ENCODE measurements around the gene BNC1.
"Not testable (repeated sequence)": the region's sequence is repeated elsewhere in the genome, so short reads cannot be mapped to it uniquely, and the experiment has no call there.

BNC1 gene

GRCh38 chr15:83248151-83249029 is 36.1 kb downstream of the BNC1 start:
- peak; percentile 58 for DNase-seq

DNA sequence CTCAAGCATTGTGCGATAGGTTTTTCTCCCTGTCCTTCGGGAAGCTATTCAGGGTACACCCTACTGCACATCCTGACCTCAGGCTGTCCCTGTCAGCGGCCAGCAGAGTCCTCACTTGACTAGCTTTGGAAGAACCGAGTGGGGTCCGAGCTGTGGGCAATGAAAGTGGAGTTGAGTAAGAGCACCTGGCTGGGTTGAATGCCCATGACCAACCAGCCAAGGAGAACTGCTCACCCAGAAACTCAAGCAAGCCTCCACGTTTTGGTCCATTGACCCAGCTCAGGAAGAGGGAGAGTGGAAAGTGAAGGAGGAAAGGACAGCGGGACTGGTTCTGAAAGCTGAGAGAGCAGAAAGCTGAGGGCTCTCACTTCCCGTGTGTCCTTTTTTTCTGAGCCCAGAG is 40.8 kb downstream of the BNC1 start:
- DNase-seq, result no peak

DNA sequence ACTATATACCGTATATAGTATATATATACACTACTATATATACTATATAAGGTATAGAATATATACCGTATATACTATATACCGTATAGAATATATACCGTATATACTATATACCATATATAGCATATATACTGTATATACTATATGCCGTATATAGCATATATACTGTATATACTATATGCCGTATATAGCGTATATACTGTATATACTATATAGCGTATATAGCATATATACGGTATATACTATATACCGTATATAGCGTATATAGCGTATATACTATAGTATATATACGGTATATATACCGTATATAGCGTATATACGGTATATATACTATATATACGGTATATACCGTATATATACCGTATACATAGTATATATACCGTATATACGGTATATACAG is 54.2 kb downstream of the BNC1 start:
- DNase-seq, result no peak

- DNase-seq, result no peak
Measured at GRCh38 chr15:83225449-83225848, 59.0 kb downstream of the BNC1 start.

GRCh38 chr15:83221781-83222180 is 62.7 kb downstream of the BNC1 start:
- DNase-seq, result not testable (repeated sequence)

DNA sequence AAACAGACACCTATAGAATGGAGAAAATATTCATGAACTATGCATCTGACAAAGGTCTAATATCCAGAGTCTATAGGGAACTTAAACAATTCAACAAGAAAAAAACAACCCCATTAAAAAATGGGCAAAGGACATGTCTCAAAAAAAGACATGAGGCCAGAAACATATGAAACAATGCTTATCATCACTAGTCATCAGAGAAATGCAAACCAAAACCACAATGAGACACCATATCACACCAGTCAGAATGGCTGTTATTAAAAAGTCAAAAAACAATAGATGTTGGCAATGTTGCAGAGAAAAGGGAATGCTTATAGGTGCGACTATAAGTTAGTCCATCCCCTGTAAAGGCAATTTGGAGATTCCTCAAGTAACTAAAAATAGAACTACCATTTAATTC is 65.4 kb downstream of the BNC1 start:
- DNase-seq, result no peak

- no peak for DNase-seq
Measured at GRCh38 chr15:83215306-83215705, 69.2 kb downstream of the BNC1 start.

DNA sequence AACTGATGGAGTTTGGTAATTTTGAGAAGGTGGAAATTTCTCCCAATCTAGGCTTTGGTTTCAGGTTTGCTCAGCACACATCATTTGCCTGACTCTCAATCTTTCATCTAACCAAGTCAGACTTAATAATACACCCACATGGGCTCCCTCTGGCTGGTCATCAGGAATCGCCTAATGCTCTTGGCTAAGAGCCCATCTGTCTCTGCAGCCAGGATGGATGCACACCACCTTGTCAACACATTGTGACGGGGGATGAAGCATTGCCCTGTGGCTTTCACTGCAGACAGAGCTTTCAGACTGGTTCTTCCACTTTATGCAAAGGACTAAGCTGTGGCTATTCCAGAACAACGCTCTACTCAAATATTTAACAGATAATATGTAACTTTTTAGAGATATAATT is 73.8 kb downstream of the BNC1 start:
- no peak for DNase-seq

GRCh38 chr15:83209333-83209732 is 75.1 kb downstream of the BNC1 start:
- DNase-seq, result no peak

- DNase-seq, result no peak
Measured at GRCh38 chr15:83208367-83208661, 76.2 kb downstream of the BNC1 start.

- peak; percentile 32 for DNase-seq
Measured at GRCh38 chr15:83207660-83208366, 76.7 kb downstream of the BNC1 start, which contains the start of gene HDGFL3. Gene HDGFL3, minus strand, starts transcription at chr15:83207823. Its CDS starts 409 bp downstream, at chr15:83207414.

- DNase-seq, result no peak
Measured at GRCh38 chr15:83207009-83207659, 77.3 kb downstream of the BNC1 start.

- DNase-seq, result no peak
Measured at GRCh38 chr15:83206526-83207008, 77.9 kb downstream of the BNC1 start.

Measured in inflammatory macrophage treated with lipopolysaccharide for 4 hours (primary cell).